ENCODE results near the gene SPA17. TPM values are rescaled to one million over a fixed set of nuclear protein-coding genes. Genes with fewer than 3 reads are reported as not detected.

Gene SPA17
- total and polyA plus RNA-seq, 2 of the 8 experiments (the other 6 are each of a cell fraction or from before 2014, with no cell fraction given), result 3.7 to 5.2 TPM

- Histone ChIP-seq H3K9ac (replicated peaks in 1 of 4; ENCODE audit: extremely low read depth in 1 of 4, low read depth in 3 of 4, low read length in 3 of 4) (no peak overlapping the region), H3K9me3 (ENCODE audit: insufficient read depth in 2 of 2, low read depth in 1 of 2, low read length in 1 of 2) (no peaks in the 10 kb centered on the region), H2BK15ac (ENCODE audit: low read length) (no peak overlapping the region), H3K18ac (ENCODE audit: extremely low read depth, low read length) (no peak overlapping the region), H3K79me2 (ENCODE audit: control insufficient read depth in 1 of 2, insufficient read depth in 2 of 2, low read length in 2 of 2) (no peaks in the 10 kb centered on the region), H3K23me2 (ENCODE audit: low read depth, low read length) (peaks cover 1% of the 10 kb centered on the region), H3K4me3 (ENCODE audit: extremely low read depth in 1 of 4, insufficient read depth in 2 of 4, low read depth in 3 of 4, low read length in 4 of 4) (no peak overlapping the region), H3K27ac (ENCODE audit: low read depth, low read length) (no peak overlapping the region), H3K36me3 (ENCODE audit: control insufficient read depth in 2 of 4, insufficient read depth in 4 of 4, low read length in 3 of 4) (no peaks in the 10 kb centered on the region), H2BK12ac (ENCODE audit: low read depth, low read length) (no peak overlapping the region), H3K4me2 (ENCODE audit: insufficient read depth in 1 of 2, low read depth in 2 of 2, low read length in 2 of 2) (no peak overlapping the region; a peak in 1 of 4 replicates), H4K8ac (ENCODE audit: extremely low read depth, insufficient read depth, low read length) (no peak overlapping the region), H3K27me3 (replicated peaks in 1 of 4; ENCODE audit: control insufficient read depth in 3 of 4, extremely low read depth in 1 of 4, insufficient read depth in 3 of 4, low read length in 3 of 4) (no peaks in the 10 kb centered on the region; a peak in 2 of 7 replicates), H4K20me1 (replicated peaks in 1 of 2; ENCODE audit: control insufficient read depth in 1 of 2, insufficient read depth in 2 of 2, low read length in 2 of 2) (no peaks in the 10 kb centered on the region), H2AFZ (ENCODE audit: low read length) (no peak overlapping the region), H2BK20ac (ENCODE audit: low read length) (no peak overlapping the region), H2BK5ac (ENCODE audit: low read depth, low read length) (no peak overlapping the region), H4K91ac (replicated peaks; ENCODE audit: insufficient read length, low read length) (no peak overlapping the region), H2AK5ac (ENCODE audit: low read depth, low read length) (no peak overlapping the region), H3K4ac (replicated peaks; ENCODE audit: insufficient read length, low read depth, low read length) (no peak overlapping the region), H3K23ac (ENCODE audit: insufficient read length) (no peak overlapping the region), H4K5ac (ENCODE audit: insufficient read length, low read depth, low read length) (no peak overlapping the region), H3K4me1 (replicated peaks in 1 of 4; ENCODE audit: control insufficient read depth in 3 of 4, insufficient read depth in 4 of 4, low read length in 3 of 4) (peaks cover 0 to 10% (median 7%) of the 10 kb centered on the region in 4 experiments; a peak in 4 of 7 replicates), H2BK120ac (replicated peaks; ENCODE audit: low read depth, low read length) (no peak overlapping the region), H3K56ac (replicated peaks; ENCODE audit: insufficient read length, low read depth, low read length) (no peak overlapping the region), H3K79me1 (ENCODE audit: low read depth, low read length) (no peaks in the 10 kb centered on the region; the same call in 1 of the 2 replicates), H3K14ac (ENCODE audit: insufficient read length) (no peak overlapping the region)
- FAIRE-seq (no peak), DNase-seq (ENCODE audit: low read depth in 1 of 2, low spot score in 2 of 2) (no peak)
- POLR2A ChIA-PET (ENCODE audit: partially characterized antibody), result no interaction called here
- CTCF ChIA-PET (ENCODE audit: partially characterized antibody), result no interaction called here
- WGBS, 2 experiments (ENCODE audit: extremely low coverage in 1 of 2, insufficient coverage in 1 of 2, insufficient read length in 1 of 2, insufficient replicate concordance in 2 of 2, low coverage in 1 of 2, low lambda C conversion rate in 2 of 2, missing lambda C conversion rate in 1 of 2), result 86 to 100% methylated on average over 1 to 3 of the region's 3 CpGs
- TF ChIP-seq SP1 (IDR thresholded peaks at IDR 0.05; ENCODE audit: low read depth, low read length) (no peak), POLR2A (IDR thresholded peaks at IDR 0.05; ENCODE audit: control extremely low read depth in 1 of 2, low read depth in 2 of 2, low read length in 2 of 2) (no peak), TAF7 (optimal IDR thresholded peaks at IDR 0.05; ENCODE audit: borderline replicate concordance, low read depth, low read length) (no peak), CHD1 (IDR thresholded peaks at IDR 0.05; ENCODE audit: low read depth, low read length) (no peak)
Observed at GRCh38 chr11:124658501-124658900, 15.2 kb upstream of the SPA17 start.

All from H1 (cell line).